DND-41 (cell line): ENCODE results near the gene FGG.
A peak's percentile ranks its signal among the peaks of the same experiment; 100 is the strongest.

Experiments
- ATAC-seq: fragments of 200-7000 bp; cut with Tn5 transposase; 3 replicates; pipeline ENCODE4 v1.9.1; 2021; ENCODE audit warnings: low read depth; ENCODE audit not compliant: insufficient read depth
- DNase-seq: peaks from one replicate; pipeline ENCODE4 v3.0.0-alpha.2; 2020
- H2AFZ ChIP-seq: 2 replicates; pipeline ENCODE4 v1.6.0; 2012; ENCODE audit warnings: low read depth, low read length
- H3K27ac ChIP-seq: 2 replicates; pipeline ENCODE4 v1.5.1; 2012; ENCODE audit warnings: low read length, inconsistent platforms
- H3K27me3 ChIP-seq: fragments of 200-600 bp; sonication (generic); 2 replicates; pipeline ENCODE4 v1.6.0; 2012; ENCODE audit warnings: low read length, mild to moderate bottlenecking, inconsistent platforms; ENCODE audit not compliant: insufficient read depth, poor library complexity
- H3K36me3 ChIP-seq: 2 replicates; pipeline ENCODE4 v1.5.1; 2012; ENCODE audit warnings: low read length, inconsistent platforms; ENCODE audit not compliant: insufficient read depth
- H3K4me1 ChIP-seq: 2 replicates; pipeline ENCODE4 v1.5.1; 2012; ENCODE audit warnings: mild to moderate bottlenecking, low read length; ENCODE audit not compliant: insufficient read depth
- H3K4me2 ChIP-seq: 2 replicates; pipeline ENCODE4 v1.6.0; 2012; ENCODE audit warnings: mild to moderate bottlenecking, moderate library complexity, low read length, inconsistent platforms; ENCODE audit not compliant: insufficient read depth
- H3K4me3 ChIP-seq, 2 experiments: fragments of 200-600 bp in 1 of 2; shearing (Covaris generic) in 1 of 2; 2 replicates each; pipeline ENCODE4 v1.5.1; 2012 to 2016; ENCODE audit warnings: inconsistent platforms in 2 of 2, low read length in 2 of 2, mild to moderate bottlenecking in 2 of 2, low read depth in 1 of 2, moderate library complexity in 1 of 2
- H3K79me2 ChIP-seq: 2 replicates; pipeline ENCODE4 v1.6.0; 2012; ENCODE audit warnings: low read length, inconsistent platforms; ENCODE audit not compliant: insufficient read depth
- H3K9ac ChIP-seq: 2 replicates; pipeline ENCODE4 v1.6.0; 2012; ENCODE audit warnings: low read depth, mild to moderate bottlenecking, inconsistent platforms, low read length, moderate library complexity
- H3K9me3 ChIP-seq: 2 replicates; pipeline ENCODE4 v1.5.1; 2012; ENCODE audit warnings: low read length, moderate library complexity, mild to moderate bottlenecking, inconsistent platforms; ENCODE audit not compliant: insufficient read depth, severe bottlenecking
- H4K20me1 ChIP-seq: 2 replicates; pipeline ENCODE4 v1.6.0; 2012; ENCODE audit warnings: low read length; ENCODE audit not compliant: insufficient read depth
- EZH2 ChIP-seq: IDR thresholded peaks from 3 replicates; pipeline ENCODE4 v1.6.1; 2012; ENCODE audit warnings: borderline replicate concordance, low read depth, mild to moderate bottlenecking, moderate library complexity, low read length, inconsistent platforms; ENCODE audit not compliant: severe bottlenecking
- TF ChIP-seq, protein P1 (sequence below): IDR thresholded peaks from 2 replicates; pipeline ENCODE4 v1.5.1; 2012; ENCODE audit warnings: borderline replicate concordance, low read length, moderate library complexity, mild to moderate bottlenecking; ENCODE audit not compliant: poor library complexity, severe bottlenecking; ENCODE audit errors: extremely low read depth

The FGG gene

DNA sequence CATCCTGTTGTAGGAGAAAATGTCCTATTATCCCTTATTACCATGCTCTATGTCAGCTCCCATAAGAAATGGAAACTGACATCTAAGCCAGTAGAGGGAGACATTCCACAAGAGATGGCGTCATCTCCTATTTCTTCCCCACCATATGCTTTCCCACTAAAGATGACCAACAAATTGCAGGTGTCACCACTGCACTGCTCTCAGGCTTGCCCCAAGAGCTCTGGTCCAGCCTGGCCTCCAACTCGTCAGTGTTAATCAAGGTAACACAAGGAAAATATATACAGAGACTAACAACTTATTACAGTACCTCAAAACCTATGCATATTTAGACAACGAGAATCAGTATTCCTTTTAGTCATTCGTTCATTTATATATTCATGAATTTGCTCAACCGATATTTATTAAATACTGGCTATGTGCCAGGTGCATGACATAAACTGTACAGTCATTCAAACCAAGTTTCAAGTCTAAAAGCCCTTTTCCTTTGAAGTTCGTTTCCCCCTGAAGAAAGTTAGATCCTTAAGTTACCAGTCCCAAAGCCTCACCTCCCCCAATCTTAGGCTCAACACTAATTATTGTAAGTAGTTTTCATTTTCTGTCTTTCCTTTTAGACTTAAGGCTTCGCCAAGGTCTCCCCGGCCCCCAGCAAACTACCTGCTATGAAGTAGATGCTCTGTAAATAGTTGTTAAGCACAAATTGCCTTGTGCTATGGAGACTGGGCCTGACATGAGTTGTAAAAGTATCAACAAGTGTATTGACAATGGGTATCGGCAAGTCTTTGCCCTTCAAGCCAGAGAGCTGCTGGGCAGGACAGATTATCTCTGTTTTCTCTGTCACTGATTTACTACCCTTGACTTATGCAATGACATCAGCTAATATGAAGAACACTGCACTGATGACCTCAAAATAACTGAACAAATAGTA, 52.7 kb downstream of the FGG start:
- Histone ChIP-seq H3K9me3 (no peaks in the 10 kb centered on the region), H3K27ac (no peak overlapping the region), H3K4me3 (no peak overlapping the region), H3K4me2 (no peak overlapping the region), H3K9ac (no peak overlapping the region), H2AFZ (no peak overlapping the region), H3K4me1 (no peaks in the 10 kb centered on the region), H3K36me3 (no peaks in the 10 kb centered on the region), H3K79me2 (no peaks in the 10 kb centered on the region), H4K20me1 (no peaks in the 10 kb centered on the region), H3K27me3 (peaks cover 8% of the 10 kb centered on the region)
- TF ChIP-seq, protein P1, sequence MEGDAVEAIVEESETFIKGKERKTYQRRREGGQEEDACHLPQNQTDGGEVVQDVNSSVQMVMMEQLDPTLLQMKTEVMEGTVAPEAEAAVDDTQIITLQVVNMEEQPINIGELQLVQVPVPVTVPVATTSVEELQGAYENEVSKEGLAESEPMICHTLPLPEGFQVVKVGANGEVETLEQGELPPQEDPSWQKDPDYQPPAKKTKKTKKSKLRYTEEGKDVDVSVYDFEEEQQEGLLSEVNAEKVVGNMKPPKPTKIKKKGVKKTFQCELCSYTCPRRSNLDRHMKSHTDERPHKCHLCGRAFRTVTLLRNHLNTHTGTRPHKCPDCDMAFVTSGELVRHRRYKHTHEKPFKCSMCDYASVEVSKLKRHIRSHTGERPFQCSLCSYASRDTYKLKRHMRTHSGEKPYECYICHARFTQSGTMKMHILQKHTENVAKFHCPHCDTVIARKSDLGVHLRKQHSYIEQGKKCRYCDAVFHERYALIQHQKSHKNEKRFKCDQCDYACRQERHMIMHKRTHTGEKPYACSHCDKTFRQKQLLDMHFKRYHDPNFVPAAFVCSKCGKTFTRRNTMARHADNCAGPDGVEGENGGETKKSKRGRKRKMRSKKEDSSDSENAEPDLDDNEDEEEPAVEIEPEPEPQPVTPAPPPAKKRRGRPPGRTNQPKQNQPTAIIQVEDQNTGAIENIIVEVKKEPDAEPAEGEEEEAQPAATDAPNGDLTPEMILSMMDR = peak; percentile 74
- TF ChIP-seq EZH2 = no peak
- peak; percentile 6 for DNase-seq
- ATAC-seq = peak; percentile 67; the same call in 1 of the 3 replicates

DNA sequence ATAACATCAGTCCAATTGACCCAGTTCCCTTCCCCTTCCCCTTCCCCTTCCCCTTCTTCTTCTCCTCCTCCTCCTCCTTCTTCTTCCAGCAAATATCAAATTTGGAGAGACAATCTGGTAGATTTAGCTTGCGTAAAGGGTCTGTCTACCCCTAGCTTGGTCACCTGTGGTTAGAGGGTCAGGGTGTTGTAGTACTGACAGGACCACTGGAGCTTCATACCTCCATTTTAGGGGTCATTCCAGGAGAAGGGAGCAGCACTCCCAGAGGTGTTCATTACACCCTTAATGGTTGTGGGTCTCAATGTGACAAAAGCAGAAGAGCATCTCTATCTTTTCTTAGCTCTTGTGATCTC, 53.3 kb downstream of the FGG start:
- no peak overlapping the region for H2AFZ ChIP-seq

More for the DNA sequence above, 53.3 kb downstream of the FGG start:
- DNase-seq (no peak), ATAC-seq (no peak)
- Histone ChIP-seq H3K4me3 (no peak overlapping the region), H3K27ac (no peak overlapping the region), H3K4me1 (no peaks in the 10 kb centered on the region), H3K9ac (no peak overlapping the region), H3K9me3 (no peaks in the 10 kb centered on the region), H3K36me3 (no peaks in the 10 kb centered on the region), H4K20me1 (no peaks in the 10 kb centered on the region), H3K4me2 (no peak overlapping the region), H3K79me2 (no peaks in the 10 kb centered on the region), H3K27me3 (peaks cover 8% of the 10 kb centered on the region)
- TF ChIP-seq EZH2 = no peak
- TF ChIP-seq, protein P1 = no peak
